ENCODE results near the gene CAMK2G.
"Not testable (repeated sequence)": the region's sequence is repeated elsewhere in the genome, so short reads cannot be mapped to it uniquely, and the experiment has no call there.

The CAMK2G gene

GRCh38 chr10:73902351-73902750, 28.0 kb upstream of the CAMK2G start:
- no peak for DNase-seq (ENCODE audit: low read depth)

GRCh38 chr10:73901261-73901660, 26.9 kb upstream of the CAMK2G start:
- no peak for DNase-seq (ENCODE audit: low read depth)

- no peak for DNase-seq (ENCODE audit: low read depth)
Observed at GRCh38 chr10:73900064-73900463, 25.7 kb upstream of the CAMK2G start.

GRCh38 chr10:73899423-73899822, 25.1 kb upstream of the CAMK2G start:
- DNase-seq (ENCODE audit: low read depth): peak; percentile 70

GRCh38 chr10:73898730-73899410, 24.5 kb upstream of the CAMK2G start:
- no peak for DNase-seq (ENCODE audit: low read depth)

GRCh38 chr10:73897693-73898092, 23.3 kb upstream of the CAMK2G start:
- no peak for DNase-seq (ENCODE audit: low read depth)

GRCh38 chr10:73895381-73895780, 21.0 kb upstream of the CAMK2G start:
- DNase-seq (ENCODE audit: low read depth): not testable (repeated sequence)

- peak; percentile 82 for DNase-seq (ENCODE audit: low read depth)
Observed at GRCh38 chr10:73894245-73894971, 20.1 kb upstream of the CAMK2G start.

GRCh38 chr10:73893426-73893825, 19.1 kb upstream of the CAMK2G start:
- no peak for DNase-seq (ENCODE audit: low read depth)

- DNase-seq (ENCODE audit: low read depth): no peak
Observed at GRCh38 chr10:73892310-73893030, 18.1 kb upstream of the CAMK2G start.

- DNase-seq (ENCODE audit: low read depth): no peak
Observed at GRCh38 chr10:73891540-73891939, 17.2 kb upstream of the CAMK2G start.

- DNase-seq (ENCODE audit: low read depth): not testable (repeated sequence)
Observed at GRCh38 chr10:73890830-73891229, 16.5 kb upstream of the CAMK2G start.

GRCh38 chr10:73890261-73890660, 15.9 kb upstream of the CAMK2G start:
- DNase-seq (ENCODE audit: low read depth): no peak

GRCh38 chr10:73889416-73889815, 15.1 kb upstream of the CAMK2G start:
- DNase-seq (ENCODE audit: low read depth): not testable (repeated sequence)

- peak; percentile 70 for DNase-seq (ENCODE audit: low read depth)
Observed at GRCh38 chr10:73889014-73889413, 14.7 kb upstream of the CAMK2G start.

GRCh38 chr10:73888514-73888913, 14.2 kb upstream of the CAMK2G start:
- no peak for DNase-seq (ENCODE audit: low read depth)

- DNase-seq (ENCODE audit: low read depth): peak; percentile 90
Observed at GRCh38 chr10:73887294-73888039, 13.1 kb upstream of the CAMK2G start.

- DNase-seq (ENCODE audit: low read depth): no peak
Observed at GRCh38 chr10:73886661-73887293, 12.4 kb upstream of the CAMK2G start.

GRCh38 chr10:73886085-73886529, 11.8 kb upstream of the CAMK2G start:
- DNase-seq (ENCODE audit: low read depth): peak; percentile 68

- DNase-seq (ENCODE audit: low read depth): no peak
Observed at GRCh38 chr10:73884017-73884416, 9.7 kb upstream of the CAMK2G start.

- no peak for DNase-seq (ENCODE audit: low read depth)
Observed at GRCh38 chr10:73881221-73881919, 7.0 kb upstream of the CAMK2G start.

Data from stromal cell of bone marrow (primary cell).